ENCODE data around the gene LPCAT1.

Gene LPCAT1

DNA sequence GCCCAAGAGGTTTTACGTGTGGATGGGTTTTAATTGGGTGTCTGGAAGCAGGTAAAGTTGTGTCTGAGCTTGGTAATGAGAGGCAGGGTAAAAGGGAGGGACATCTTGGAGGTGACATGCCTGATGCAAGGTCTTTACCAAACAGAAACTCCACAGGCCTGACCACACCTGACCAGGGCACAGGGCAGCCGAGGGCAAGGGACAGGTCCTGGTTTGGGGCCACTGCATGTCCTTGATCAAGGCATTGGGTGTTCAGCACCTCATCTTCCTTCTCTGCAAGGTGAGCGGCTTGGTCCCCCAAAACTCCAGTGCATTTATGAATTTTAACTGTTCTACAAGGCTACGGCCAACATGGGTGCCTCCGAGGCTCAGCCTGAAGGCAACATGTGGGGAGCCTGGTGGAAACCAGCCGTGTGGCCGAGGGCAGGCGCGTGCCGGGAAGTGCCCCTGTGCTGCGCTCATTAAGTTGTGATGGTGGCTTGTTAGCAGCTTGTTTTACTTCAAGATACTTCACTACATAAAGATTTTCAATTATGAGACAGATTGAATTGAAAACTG, 30.7 kb upstream of the LPCAT1 start:
- no peak for DNase-seq

DNA sequence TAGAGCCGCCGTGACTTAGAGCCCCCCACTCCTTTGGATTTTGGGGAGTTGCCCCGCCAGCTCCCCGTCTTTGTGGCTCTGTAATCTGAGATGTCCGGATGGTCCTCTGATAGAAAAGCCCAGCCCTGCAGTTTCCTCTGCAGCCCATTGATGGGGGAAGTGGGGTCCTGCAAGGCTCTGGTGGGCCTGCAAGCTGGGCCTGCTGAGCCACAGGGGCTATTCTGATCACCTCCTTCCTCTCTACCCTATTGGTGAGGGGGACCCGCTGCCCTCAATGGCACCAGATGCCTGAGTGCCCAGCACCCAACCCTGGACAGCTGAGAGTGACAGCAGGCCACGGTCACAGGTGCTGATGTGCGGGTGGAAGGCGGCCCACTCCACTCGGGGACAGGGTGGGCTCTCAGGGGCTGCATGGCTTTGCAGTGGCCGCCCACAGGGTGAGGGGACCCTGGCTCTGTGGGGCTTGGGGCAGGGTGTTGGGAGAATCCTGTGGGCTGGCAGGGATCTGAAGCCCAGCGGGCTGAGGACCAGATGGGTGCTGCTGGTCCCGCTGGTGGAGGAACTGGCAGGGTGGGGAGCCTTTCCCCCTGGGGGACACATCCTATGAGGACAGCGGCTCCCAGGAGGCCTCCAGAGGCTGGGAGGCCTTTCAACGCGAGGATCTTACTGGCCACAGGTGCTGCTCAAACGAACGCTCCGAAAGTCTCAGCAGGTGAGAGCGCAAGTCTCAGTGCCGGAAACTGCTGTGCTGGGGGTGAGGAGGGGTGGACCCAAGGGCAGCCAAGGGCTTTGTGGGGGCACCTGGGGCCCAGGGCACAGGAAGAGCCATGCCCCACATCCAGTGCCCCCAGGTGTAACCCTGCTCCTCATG, 30.0 kb upstream of the LPCAT1 start:
- DNase-seq: no peak

DNA sequence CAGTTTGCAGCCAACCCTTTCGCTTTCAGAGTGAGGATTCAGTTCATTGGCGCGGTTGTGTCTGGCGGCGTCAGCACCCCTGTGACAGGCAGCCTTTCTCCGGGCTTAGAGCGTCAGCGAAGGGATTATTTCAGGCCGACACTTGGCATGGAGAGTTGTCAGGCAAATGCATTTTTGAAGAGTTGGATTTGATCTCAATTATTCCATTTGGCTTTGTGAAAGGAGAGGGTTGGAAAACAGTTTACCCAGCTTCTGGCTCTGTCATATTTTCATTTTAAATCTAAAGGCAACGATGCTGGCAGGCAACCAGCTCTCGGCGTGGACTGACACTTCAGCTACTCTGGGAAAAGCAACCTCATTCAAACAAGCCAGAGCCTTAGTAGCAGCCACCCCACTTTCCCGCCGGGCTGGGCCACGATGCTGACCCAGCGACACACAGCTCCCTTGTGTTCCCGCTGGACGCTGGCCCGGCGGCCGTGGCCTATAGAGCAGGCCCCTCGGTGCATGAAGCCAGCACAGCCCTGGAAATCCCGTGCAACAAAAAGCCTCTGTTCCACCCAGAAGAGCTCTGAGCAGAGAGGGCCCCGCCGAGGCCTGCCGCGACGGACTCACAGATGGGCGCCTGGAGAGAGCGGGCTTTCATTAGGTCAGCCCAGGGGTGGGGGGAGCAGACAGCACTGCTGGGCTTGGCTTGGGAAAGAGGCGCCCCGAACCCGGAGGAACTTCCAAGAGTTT, 28.9 kb upstream of the LPCAT1 start:
- DNase-seq: no peak

DNA sequence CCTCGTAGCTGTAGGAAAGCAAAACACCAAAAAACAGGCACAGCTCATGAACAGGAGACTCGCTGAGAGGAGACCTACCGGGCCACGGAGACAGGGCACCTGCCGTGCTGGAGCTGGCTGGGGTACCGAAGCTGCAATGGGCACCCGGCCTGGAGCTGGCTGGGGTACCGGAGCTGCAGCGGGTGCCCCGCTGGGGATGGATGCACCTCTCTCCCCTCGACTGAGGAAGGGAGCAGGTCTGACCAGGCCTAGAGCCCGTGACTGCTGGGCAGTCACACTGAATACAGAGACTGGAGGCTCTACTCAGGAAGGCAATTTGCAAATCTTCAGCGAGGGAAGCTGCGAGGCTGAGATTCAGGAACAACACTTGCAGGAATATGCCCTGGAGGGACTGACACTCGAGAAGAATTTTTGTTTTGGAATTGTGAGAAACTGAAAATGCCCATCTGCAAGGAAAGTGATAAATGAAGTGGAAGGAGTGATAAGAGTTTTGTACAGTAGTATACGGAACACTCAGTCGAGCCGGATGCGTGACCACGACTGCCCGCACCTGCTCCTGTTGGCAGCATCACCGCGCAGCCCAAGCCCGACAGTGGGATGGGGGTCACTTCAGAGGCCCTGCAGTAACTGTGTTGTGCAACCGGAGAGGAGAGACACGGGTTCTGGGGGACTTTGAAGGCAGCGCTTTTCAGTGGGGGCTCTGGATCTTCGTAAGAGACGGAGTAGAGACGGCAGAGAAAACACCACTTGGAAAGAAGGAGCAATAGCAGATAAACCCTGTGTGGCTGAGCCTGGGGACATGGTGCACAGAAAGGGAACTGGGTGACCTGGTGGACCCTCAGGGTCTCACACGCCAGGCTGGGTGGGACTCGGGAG, 27.9 kb upstream of the LPCAT1 start:
- DNase-seq: no peak

DNA sequence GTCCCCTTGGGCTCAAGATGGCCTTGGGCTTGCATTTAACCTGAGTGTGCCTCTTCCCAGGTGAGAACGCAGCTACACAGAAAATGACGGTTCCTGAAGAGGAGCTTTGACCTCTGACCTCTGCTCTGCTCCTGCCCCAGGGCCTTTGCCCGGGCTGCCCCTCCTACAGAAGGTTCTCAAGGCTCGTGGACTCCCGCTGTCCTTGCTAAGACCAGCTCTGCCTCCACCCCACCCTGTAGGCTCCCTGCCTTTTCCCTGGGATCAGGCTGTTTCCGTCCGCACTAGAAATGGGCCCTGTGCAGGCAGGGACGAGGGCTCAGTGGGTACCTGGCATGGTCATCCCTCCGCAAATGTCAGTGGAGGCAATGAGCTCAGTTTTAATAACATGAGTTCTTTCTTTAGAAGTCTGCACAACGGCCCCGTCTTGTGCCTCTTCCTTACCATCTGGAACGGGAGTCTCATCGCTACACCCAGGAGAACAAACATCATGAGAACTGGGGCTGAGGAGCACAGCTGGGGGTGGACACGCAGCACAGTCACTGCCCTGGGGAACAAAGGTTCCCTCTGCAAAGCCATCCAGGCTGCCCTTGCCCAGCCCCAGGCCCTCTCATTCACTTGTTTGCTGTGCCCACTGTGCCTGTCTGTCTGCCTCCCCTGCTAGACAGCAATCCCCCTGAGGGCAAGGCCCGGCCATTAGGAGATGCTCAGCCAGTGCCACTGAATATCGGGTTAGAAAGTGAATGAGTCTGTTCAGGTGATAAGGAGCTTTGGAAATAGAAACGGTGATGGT, 26.7 kb upstream of the LPCAT1 start:
- DNase-seq: no peak

DNA sequence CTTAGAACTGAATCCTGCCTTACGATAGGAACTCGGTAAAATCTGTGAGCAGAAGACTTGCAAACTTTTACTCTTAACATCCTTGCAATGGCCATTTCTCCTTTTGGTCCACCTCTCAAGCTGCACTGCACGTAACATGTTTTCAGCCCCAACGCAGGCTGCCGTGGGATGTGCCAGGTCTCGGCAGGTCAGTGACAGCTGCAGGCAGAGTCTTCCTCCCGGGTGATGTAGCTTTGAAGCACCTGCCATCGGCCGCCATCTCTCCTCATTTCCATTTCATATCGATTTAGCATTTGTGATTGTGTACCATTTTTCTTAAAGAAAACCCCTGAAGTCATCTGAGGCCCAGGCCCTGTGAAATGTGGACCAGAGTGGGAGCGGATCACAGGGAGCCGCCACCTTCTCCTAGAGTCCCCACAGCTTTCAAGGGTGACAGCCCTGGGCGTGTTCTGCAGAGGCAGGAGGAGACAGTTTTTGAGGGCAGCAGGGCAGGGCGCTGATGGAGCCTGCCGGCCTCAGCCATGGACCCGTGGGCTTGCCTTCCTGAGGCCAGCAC, 25.8 kb upstream of the LPCAT1 start:
- DNase-seq: peak in 1 of 2 experiments; percentile 40

DNA sequence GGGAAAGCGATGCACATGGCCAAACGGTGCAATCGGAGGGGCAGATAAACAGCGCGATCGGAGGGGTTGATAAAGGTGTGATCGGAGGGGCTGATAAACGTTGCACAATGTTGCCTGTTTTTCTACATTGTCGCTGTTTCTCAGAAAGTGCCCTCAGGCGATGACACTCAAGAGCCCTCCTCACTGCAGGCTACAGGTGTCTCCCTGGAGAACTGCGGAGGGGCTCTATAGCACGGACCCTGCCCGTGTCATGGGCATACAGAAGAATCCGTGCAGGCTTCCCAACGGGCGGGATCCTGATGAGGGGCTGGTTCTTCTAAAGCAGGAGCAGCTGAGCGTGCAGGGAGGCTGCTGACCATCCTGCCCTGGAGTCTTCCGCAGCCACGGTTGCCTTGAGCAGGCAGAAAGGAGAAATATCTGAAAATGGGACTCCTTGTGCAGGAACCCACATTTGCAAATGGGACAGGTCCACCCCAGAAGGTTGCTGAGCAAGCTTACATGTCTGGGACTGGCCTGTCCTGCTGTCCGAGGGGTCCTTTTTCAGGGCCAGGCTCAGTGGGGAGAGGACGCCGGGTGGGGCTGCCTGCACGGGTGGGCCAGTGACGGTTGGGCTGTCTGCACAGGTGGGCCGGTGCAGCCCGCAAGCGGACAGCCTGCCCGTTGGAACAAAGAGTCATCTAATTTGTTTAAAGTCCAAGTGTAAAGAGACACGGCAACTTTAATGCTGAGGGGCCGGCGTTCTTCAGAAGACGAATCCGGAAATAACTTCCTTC, 25.1 kb upstream of the LPCAT1 start:
- DNase-seq: peak in 1 of 2 experiments; percentile 40

DNA sequence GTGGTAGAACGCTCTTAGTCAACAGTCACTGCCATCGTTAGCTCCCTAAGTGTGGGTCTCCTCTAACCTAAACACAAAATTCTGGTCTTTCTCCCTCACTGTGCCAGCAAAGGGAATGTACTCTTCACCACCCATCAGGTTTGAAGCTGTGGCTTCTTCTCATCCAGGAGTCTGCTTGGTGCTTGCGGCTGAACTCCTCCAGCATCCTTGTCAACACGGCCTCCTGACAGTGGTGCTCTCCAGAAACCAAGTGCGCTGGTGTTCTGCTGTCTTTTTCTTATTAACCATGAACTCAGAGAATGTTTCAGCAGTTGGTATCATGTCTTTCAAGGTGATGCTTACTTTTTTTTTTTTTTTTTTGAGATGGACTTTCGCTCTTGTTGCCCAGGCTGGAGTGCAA, 23.9 kb upstream of the LPCAT1 start:
- no peak for DNase-seq

DNA sequence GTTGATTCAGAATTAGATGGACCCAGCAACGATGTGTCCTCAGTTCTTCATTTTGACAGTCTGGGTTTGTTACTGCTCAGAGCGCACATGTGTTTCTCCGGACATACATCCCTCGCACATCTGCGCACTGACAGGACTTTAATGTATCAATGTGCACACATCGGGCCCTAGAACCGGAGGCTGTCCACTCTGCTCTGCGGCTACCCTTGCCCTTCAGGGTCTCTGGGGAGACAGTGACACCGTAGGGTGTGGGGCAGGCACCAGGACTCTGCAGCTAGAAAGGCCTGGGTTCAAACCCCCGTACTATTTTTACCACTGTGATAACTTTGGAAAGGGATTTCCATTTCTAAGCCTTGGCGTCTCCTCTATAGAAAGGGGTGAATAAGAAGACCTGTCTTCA, 23.5 kb upstream of the LPCAT1 start:
- no peak for DNase-seq

DNA sequence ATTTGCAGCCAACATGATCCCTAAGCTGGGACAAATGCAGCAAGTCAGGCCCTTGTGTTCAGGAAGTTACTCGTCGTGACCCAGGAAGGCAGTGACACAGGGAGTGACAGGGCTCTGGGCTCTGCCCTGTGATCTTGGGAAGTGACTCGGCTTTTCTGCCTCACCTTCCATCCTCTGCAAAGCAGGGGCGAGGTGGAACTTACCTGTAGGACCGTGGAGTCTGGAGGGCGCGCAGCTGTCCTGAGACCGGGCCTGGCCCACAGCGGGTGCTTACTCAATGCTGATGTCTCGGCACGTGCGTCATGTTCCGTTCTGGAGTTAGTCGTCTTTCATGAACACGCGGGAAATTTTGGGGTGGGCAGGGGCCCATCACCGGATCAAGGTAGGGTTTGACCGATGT, 22.8 kb upstream of the LPCAT1 start:
- no peak for DNase-seq

DNA sequence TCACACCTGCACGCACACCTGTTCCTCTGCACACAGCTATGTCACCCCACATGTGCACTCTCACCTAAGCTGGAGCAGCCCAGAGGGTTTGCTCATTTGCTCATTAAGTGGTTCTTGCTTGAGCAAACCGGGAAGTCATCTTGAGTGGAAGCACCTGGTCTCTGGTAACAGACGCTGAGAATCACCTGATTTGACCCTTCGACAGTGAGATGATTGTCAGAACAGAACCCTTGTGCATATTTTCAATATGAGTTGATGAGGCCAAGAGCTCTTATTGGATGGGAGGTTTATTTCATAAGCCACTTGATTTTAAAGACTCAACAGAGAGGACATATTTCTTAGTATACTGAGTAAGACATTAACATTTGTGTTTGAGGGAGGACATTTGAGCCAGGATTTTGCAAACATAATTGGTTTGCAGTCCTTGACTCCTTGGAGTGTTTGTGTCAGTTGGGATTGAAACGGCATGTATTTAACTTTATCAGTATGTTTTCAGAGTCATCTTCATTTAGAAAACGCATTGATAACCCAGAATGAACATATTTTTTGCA, 22.1 kb upstream of the LPCAT1 start:
- peak; percentile 42 to 58 for DNase-seq

DNA sequence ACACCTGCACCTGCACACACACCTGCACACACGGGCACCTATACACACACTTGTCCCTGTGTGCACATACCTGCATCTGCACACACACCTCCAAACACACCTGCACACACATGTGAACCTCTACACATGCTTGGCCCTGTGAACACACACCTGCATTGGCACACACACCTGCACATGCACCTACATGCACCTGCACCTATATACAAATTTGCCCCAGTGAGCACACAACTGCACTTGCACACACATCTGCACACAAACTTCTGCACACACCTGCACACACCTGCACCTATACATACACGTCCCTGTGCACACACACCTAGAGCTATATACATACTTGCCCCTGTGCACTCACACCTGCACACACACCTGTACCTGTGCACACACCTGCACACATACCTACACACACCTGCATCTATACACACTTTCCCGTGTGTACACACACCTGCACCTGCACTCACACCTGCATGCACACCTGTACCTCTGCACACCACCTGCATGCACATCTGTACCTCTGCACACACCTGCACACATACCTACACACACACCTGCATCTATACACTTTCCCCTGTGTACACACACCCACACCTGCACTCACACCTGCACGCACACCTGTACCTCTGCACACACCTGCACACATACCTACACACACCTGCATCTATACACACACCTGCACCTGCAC, 21.5 kb upstream of the LPCAT1 start:
- DNase-seq: no peak

DNA sequence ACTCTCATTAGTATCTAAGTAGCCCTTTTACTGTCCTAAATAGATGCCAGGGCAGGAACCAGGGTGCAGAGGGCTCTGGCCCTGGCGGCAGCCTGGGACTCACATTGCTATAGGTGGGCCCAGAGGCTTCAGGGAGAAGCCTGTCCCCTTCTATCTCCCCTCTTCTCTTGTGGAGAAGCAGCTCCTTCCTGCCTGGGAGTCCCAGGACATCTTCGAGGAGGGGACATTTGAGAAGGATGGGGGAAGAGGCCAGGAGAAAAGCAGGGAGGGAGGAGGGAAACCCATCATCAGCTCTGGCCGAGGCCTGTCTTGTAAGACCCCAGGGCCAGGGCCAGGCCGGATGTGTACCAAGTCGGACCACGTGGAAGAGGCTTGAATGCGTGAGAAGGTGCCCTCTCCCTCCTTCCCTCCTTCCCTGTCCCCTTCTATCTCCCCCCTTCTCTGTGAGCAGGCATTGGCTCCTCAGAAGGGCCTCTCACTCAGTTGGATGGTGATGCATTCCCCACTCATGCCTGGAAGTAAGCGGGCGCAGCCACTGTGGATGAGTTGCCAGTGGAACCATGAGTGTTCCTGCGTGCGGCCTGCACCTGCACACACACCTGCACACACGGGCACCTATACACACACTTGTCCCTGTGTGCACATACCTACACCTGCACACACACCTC, 20.7 kb upstream of the LPCAT1 start:
- no peak for DNase-seq

DNA sequence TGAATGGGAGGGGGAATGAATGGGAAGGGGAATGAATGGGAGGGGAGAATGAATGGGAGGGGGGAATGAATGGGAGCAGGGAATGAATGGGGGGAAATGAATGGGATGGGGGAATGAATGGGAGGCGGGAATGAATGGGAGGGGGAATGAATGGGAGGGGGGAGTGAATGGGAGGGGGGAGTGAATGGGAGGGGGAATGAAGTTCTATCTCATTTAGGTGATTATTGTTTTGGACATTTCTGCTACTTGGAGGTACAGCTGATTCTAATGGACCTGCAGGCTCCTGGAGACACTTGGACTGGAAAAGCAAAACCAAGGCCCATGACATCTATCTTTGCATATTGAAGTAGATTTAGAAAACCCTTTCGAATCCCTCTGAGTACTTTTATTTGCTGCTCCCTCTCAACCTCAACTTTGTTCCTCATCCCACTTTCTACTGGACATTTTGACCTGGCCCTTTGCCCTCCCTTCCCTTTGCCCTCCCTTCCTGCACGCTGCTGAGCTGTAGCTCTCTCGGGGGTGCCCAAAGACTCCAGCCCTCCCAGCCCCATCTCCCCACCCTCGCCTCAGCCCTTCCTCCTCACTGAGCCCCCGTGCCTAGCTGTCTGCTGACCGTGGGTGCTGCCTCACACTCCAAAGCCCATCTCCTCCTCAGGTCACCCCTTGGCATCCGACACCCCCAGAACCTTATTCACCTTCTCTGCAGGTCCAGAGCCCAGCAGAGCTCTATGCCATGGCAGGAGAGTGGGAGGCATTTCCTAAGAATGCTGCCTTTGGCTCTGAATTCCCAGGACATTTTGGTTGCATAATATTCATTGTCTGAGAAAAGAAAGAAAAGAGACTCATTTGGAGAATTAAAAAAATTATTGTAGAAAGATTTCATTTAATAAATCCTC, 19.9 kb upstream of the LPCAT1 start:
- DNase-seq: no peak

DNA sequence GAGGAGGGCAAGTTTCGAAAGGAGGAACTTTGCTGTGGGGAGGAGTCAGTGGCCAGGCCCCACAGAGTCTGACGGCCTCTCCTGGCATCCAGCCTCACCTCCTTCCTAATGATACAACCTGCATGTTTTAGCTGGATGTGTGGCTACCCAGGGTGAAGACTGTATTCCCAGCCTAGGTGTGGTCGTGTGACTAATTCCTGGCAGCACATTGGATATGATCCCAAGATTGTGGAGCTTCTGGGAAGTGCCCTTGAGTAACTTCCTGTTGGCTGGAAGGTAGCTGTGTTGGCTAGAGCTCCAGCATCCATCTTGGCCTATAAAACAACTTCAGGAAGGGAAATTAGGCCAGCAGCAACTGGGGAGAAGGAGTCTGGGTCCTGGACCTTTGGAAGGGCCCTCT, 19.0 kb upstream of the LPCAT1 start:
- no peak for DNase-seq

DNA sequence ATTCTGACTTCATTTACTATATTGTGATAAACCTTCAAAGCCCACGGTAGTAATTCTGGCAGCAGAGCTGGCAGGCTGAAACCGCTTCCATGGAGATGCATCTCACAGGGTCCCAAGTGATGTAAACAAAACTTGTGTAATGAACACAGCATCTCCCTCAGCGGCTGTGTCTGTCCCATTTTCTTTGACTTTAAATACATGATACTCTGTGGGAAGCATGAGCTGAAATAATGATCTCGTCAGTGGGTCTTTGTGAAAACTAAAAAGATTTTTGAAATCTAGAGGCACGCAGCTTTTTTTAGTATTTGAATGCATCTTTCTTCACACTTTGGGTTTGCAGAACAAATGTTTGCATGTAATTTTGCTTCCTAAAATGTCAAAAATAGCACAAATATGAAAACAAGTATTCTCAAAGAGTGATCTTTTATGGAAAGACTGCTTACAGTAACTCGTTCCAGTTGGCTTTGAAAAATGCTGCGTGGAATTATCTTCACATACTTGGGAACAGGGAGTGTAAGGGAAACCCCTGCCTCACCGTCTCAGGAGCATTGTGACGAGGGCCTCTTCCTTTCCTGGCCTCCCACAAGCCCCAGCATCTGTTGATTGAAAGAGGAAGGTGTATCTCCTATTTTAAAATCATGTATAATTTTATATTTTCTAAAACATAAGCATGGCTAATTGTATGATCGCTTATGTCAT, 18.1 kb upstream of the LPCAT1 start:
- no peak for DNase-seq

DNA sequence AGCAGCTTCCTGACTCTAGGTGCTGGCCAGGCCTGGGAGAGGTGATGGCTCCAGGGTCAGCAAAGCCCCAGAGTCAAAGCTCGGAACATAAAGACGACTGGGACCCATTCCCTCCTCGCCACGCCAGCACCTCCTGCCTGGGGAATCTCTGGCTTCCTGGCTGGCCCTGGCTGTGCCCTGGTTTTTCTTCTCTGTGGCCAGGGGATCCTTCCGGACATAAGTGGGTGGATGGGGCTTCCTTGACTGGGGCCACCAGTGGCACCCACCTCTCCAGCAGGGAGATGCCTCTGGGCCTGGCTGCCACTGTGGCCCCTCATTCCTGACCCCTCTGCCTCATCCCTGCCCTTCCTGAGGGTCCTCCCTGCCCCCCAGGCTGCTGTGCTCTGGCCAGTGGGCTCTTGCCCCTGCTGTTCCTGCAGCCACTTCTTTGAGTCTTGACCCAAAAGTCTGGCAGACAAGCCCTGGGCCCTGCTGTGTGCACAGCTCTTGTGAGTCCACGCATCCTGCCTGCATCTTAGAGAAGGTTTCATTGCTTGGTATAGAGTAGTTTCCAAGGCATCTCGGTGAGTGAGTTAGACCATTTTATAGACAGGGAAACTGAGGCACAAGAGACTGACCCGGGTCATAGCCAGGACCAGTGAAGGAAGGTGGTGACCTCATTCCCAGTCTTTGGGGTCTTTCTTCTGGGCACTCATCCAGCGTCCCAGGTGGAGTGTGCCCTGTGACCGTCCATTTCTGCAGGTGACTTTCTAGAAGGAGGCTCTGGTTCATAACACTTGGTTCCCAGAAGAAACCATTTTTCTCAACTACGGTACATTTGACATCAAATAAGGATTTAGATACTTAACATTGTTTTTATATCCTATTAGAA, 17.3 kb upstream of the LPCAT1 start:
- no peak for DNase-seq

Measured in NCI-H526 (cell line).